ENCODE data around the gene C1QB. TPM values are rescaled to one million over a fixed set of nuclear protein-coding genes. Genes with fewer than 3 reads are reported as not detected.

Gene C1QB
- total and polyA plus RNA-seq, 4 donors: 93.9 to 335 (median 143) TPM

- Histone ChIP-seq H3K9me3 (ENCODE audit: control insufficient read depth in 4 of 4, low read length in 3 of 4) (no peaks in the 10 kb centered on the region), H3K27me3 (ENCODE audit: control insufficient read depth in 4 of 4, insufficient read depth in 4 of 4, low read length in 3 of 4) (peaks cover 0 to 13% (median 5%) of the 10 kb centered on the region in 4 donors), H3K27ac (ENCODE audit: low read depth in 1 of 2, low read length in 2 of 2) (no peak overlapping the region), H3K4me3 (ENCODE audit: low read depth in 1 of 3, low read length in 3 of 3) (no peak overlapping the region), H3K36me3 (ENCODE audit: control insufficient read depth in 4 of 4, insufficient read depth in 3 of 4, low read depth in 1 of 4, low read length in 3 of 4) (no peaks in the 10 kb centered on the region), H3K9ac (ENCODE audit: low read depth in 1 of 2, low read length in 2 of 2) (no peak overlapping the region), H3K4me1 (ENCODE audit: control insufficient read depth in 4 of 4, insufficient read depth in 4 of 4, low read length in 3 of 4) (no peaks in the 10 kb centered on the region)
- DNase-seq (ENCODE audit: low spot score): no peak
- WGBS: 55% methylated on average over 5 of the region's 5 CpGs
- no peak for TF ChIP-seq FOXA1 (IDR thresholded peaks at IDR 0.05)
- no peak for TF ChIP-seq ZBTB33 (IDR thresholded peaks at IDR 0.05)
- TF ChIP-seq CTCF (IDR thresholded peaks at IDR 0.05; ENCODE audit: low read depth, low read length, missing input control): no peak
- TF ChIP-seq EGR1 (IDR thresholded peaks at IDR 0.05; ENCODE audit: low read depth in 2 of 2): no peak
- no peak for TF ChIP-seq HNF4G (IDR thresholded peaks at IDR 0.05)
- TF ChIP-seq RXRA (IDR thresholded peaks at IDR 0.05): no peak
- TF ChIP-seq RAD21 (IDR thresholded peaks at IDR 0.05): no peak
- no peak for TF ChIP-seq SP1 (IDR thresholded peaks at IDR 0.05)
- no peak for TF ChIP-seq MAX (IDR thresholded peaks at IDR 0.05)
- no peak for TF ChIP-seq HNF4A (conservative IDR thresholded peaks at IDR 0.05)
- no peak for TF ChIP-seq YY1 (IDR thresholded peaks at IDR 0.05)
- TF ChIP-seq JUND (IDR thresholded peaks at IDR 0.05): no peak
- no peak for TF ChIP-seq ATF3 (IDR thresholded peaks at IDR 0.05)
- TF ChIP-seq GABPA (IDR thresholded peaks at IDR 0.05 in 1 of 2, conservative IDR thresholded peaks at IDR 0.05 in 1 of 2): no peak
- TF ChIP-seq FOXA2 (IDR thresholded peaks at IDR 0.05): no peak
- TF ChIP-seq REST (IDR thresholded peaks at IDR 0.05): no peak
- TF ChIP-seq NR2F2 (IDR thresholded peaks at IDR 0.05): no peak
Measured at GRCh38 chr1:22627331-22627730, 25.7 kb upstream of the C1QB start.

All from liver (tissue), 9 donors.